Activated CD4-positive, alpha-beta T cell treated with anti-CD3 and anti-CD28 coated beads, Interleukin-2, amount 10 ng/mL, durations not matched to agents 7 days and 5 days (primary cell): ENCODE data around the gene CNTROB. TPM values are rescaled to one million over a fixed set of nuclear protein-coding genes. Genes with fewer than 3 reads are reported as not detected.
"Not testable (repeated sequence)": the region's sequence is repeated elsewhere in the genome, so short reads cannot be mapped to it uniquely, and the experiment has no call there.

Experiments
- CTCF ChIA-PET: fragments of 350-600 bp; sonication (Branson Sonifier 250); formaldehyde crosslinking; loops from one replicate; lab custom pipeline; 2021; ENCODE audit warnings: antibody characterized with exemption; lab: Charles Lee
- POLR2A ChIA-PET: fragments of 350-600 bp; sonication (Branson Sonifier 250); formaldehyde crosslinking; loops from one replicate; lab custom pipeline; 2021; ENCODE audit warnings: antibody characterized with exemption; lab: Charles Lee
- DNase-seq: peaks from one replicate; pipeline ENCODE4 v3.0.0-alpha.2; 2020
- H3K27ac Mint-ChIP-seq: one replicate; pipeline ENCODE4 v1.8.0; 2021; ENCODE audit warnings: mild to moderate bottlenecking, moderate library complexity, mixed read lengths
- H3K27me3 Mint-ChIP-seq: one replicate; pipeline ENCODE4 v1.8.0; 2021; ENCODE audit warnings: mixed read lengths
- H3K36me3 Mint-ChIP-seq: one replicate; pipeline ENCODE4 v1.8.0; 2021; ENCODE audit warnings: low read depth, mixed read lengths
- H3K4me1 Mint-ChIP-seq: one replicate; pipeline ENCODE4 v1.8.0; 2021; ENCODE audit warnings: mixed read lengths
- H3K4me3 Mint-ChIP-seq: one replicate; pipeline ENCODE4 v1.8.0; 2021; ENCODE audit warnings: mild to moderate bottlenecking, moderate library complexity, mixed read lengths
- H3K9me3 Mint-ChIP-seq: one replicate; pipeline ENCODE4 v1.8.0; 2021; ENCODE audit warnings: mixed read lengths
- total RNA-seq, 2 experiments: library from RNA; stranded (reverse); gene quantifications; one replicate each; pipeline ENCODE4 v1.2.3, GENCODE V29; 2021

CNTROB gene
- total RNA-seq, 2 experiments from 2014 or later, result 74.3 to 77.4 TPM

DNA sequence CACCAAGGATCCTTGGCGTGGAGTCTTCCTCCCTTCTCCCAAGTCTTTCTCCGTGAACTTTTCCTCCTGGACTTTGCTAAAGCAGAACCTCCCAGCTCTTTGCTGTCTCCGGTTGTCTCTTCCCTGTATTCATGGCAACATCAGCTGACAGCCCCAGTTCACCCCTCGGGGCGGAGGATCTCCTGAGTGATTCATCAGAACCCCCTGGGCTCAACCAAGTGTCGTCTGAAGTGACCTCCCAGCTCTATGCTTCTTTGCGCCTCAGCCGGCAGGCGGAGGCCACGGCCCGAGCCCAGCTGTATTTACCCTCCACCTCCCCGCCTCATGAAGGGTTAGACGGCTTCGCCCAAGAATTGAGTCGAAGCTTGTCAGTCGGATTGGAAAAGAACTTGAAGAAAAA is 943 bp downstream of the CNTROB start:
- H3K4me1 Mint-ChIP-seq, result peaks cover 57% of the 10 kb centered on the region
- POLR2A ChIA-PET, result no interaction called here
- no peaks in the 10 kb centered on the region for H3K27me3 Mint-ChIP-seq
- H3K27ac Mint-ChIP-seq, result peak overlapping the region; percentile 96
- peak; percentile 21 for DNase-seq
- CTCF ChIA-PET, result interaction anchor here (0.9 to 3.2 kb wide), 15 partner anchors 9 to 245 kb away, joined by 3 to 17 read pairs (median 5); partner anchors contain the start of genes RNF227 and TP53
- H3K9me3 Mint-ChIP-seq, result no peaks in the 10 kb centered on the region
- H3K36me3 Mint-ChIP-seq, result peaks cover 45% of the 10 kb centered on the region
- peak overlapping the region; percentile 94 for H3K4me3 Mint-ChIP-seq

GRCh38 chr17:7935859-7936258 is 3.9 kb downstream of the CNTROB start:
- Mint-ChIP-seq H3K27me3 (no peaks in the 10 kb centered on the region), H3K27ac (no peak overlapping the region), H3K36me3 (peaks cover 55% of the 10 kb centered on the region), H3K9me3 (no peaks in the 10 kb centered on the region), H3K4me3 (no peak overlapping the region), H3K4me1 (peaks cover 46% of the 10 kb centered on the region)
- no peak for DNase-seq
- ChIA-PET POLR2A (no interaction called here), CTCF (interaction anchor here (1.0 to 1.9 kb wide), 4 partner anchors 10 to 79 kb away, joined by 3 to 6 read pairs (median 4); partner anchors contain the start of gene NAA38)

- ChIA-PET CTCF (interaction anchor here (1.2 kb wide), 2 partner anchors 8 to 13 kb away, joined by 3 to 4 read pairs; partner anchors contain the start of genes CNTROB and TRAPPC1), POLR2A (no interaction called here)
- Mint-ChIP-seq H3K4me3 (no peak overlapping the region), H3K27me3 (no peaks in the 10 kb centered on the region), H3K4me1 (peaks cover 16% of the 10 kb centered on the region), H3K27ac (no peak overlapping the region), H3K36me3 (peaks cover 69% of the 10 kb centered on the region), H3K9me3 (no peaks in the 10 kb centered on the region)
- no peak for DNase-seq
Observed at GRCh38 chr17:7940034-7940433, 8.0 kb downstream of the CNTROB start.

DNA sequence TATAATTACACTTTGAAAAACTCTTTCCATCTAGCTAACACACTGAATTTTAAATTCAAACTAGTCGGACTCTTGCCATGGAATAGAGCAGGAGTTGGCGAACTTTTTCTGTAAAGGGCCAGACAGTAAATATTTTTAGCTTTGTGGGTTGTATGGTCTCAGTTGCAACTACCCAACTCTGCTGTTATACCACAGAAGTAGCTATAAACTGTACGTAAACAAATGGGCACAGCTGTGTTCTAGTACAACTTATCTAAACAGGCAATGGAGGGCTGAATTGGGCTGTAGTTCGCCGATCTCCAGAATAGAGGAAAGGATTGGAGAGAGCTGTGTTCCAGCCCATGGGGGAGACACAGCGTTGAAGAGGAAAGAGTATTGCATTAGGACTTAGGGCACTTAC is 8.7 kb downstream of the CNTROB start:
- no peak overlapping the region for H3K27ac Mint-ChIP-seq
- ChIA-PET POLR2A (no interaction called here), CTCF (interaction anchor here (0.9 to 1.2 kb wide), 2 partner anchors 10 to 13 kb away, joined by 3 read pairs; no protein-coding TSS in a partner anchor)
- H3K27me3 Mint-ChIP-seq, result no peaks in the 10 kb centered on the region
- peaks cover 12% of the 10 kb centered on the region for H3K4me1 Mint-ChIP-seq
- peaks cover 69% of the 10 kb centered on the region for H3K36me3 Mint-ChIP-seq
- no peaks in the 10 kb centered on the region for H3K9me3 Mint-ChIP-seq
- DNase-seq, result no peak
- H3K4me3 Mint-ChIP-seq, result no peak overlapping the region

- no peak overlapping the region for H3K27ac Mint-ChIP-seq
- no peaks in the 10 kb centered on the region for H3K9me3 Mint-ChIP-seq
- no peak for DNase-seq
- no peaks in the 10 kb centered on the region for H3K27me3 Mint-ChIP-seq
- H3K4me3 Mint-ChIP-seq, result no peak overlapping the region
- ChIA-PET POLR2A (interaction anchor here (0.6 kb wide), 1 partner anchor 12 kb away, joined by 3 read pairs; the partner anchor contains the start of gene TRAPPC1), CTCF (interaction anchor here (0.6 to 1.3 kb wide), 3 partner anchors 11 to 36 kb away, joined by 3 read pairs; no protein-coding TSS in a partner anchor)
- H3K36me3 Mint-ChIP-seq, result peaks cover 66% of the 10 kb centered on the region
- peaks cover 5% of the 10 kb centered on the region for H3K4me1 Mint-ChIP-seq
Observed at GRCh38 chr17:7943291-7943690, 11.3 kb downstream of the CNTROB start.

- H3K4me3 Mint-ChIP-seq, result no peak overlapping the region
- H3K27me3 Mint-ChIP-seq, result no peaks in the 10 kb centered on the region
- DNase-seq, result no peak
- no peaks in the 10 kb centered on the region for H3K9me3 Mint-ChIP-seq
- ChIA-PET CTCF (interaction anchor here (0.8 to 2.3 kb wide), 7 partner anchors 10 to 182 kb away, joined by 3 to 17 read pairs (median 3); partner anchors contain the start of genes CNTROB and TRAPPC1), POLR2A (no interaction called here)
- peaks cover 4% of the 10 kb centered on the region for H3K4me1 Mint-ChIP-seq
- H3K36me3 Mint-ChIP-seq, result peaks cover 72% of the 10 kb centered on the region
- H3K27ac Mint-ChIP-seq, result peak overlapping the region; percentile 19
Observed at GRCh38 chr17:7944326-7944725, 12.3 kb downstream of the CNTROB start.

DNA sequence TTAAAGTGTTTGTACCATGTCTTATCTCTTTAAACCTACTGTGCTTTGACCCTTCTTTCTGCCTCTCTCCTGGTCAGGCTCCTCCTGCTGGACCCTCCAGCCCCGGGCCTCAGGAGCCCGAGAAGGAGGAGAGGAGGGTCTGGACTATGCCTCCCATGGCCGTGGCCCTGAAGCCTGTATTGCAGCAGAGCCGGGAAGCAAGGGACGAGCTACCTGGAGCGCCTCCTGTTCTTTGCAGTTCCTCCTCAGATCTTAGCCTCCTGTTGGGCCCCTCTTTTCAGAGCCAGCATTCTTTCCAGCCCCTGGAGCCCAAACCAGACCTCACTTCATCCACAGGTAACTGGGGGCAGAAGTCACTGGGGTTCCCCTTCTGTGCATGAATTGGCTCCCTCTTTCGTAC is 13.6 kb downstream of the CNTROB start:
- CTCF ChIA-PET, result interaction anchor here (0.8 to 2.3 kb wide), 5 partner anchors 8 to 38 kb away, joined by 3 to 17 read pairs (median 8); partner anchors contain the start of genes CNTROB and TRAPPC1
- Mint-ChIP-seq H3K4me1 (peaks cover 11% of the 10 kb centered on the region), H3K9me3 (no peaks in the 10 kb centered on the region), H3K27me3 (no peaks in the 10 kb centered on the region), H3K4me3 (no peak overlapping the region), H3K27ac (no peak overlapping the region), H3K36me3 (peaks cover 74% of the 10 kb centered on the region)
- POLR2A ChIA-PET, result no interaction called here
- DNase-seq, result no peak

DNA sequence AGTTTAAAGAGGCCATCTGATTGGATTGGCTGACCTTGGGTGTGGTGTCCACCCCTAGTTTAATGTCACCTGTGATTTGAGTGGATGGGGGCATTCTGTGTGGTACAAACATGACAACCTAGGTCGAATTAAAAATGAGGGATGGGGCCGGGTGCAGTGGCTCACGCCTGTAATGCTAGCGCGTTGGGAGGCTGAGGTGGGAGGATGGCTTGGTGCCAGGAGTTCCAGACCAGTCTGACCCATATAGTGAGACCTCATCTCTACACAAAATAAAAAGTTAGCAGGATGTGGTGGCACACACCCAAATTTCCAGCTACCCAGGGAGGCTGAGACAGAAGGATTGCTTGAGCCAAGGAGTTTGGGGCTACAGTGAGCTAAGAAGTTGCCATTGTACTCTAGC is 14.4 kb downstream of the CNTROB start:
- H3K4me1 Mint-ChIP-seq, result peaks cover 19% of the 10 kb centered on the region
- no peak for DNase-seq
- POLR2A ChIA-PET, result no interaction called here
- CTCF ChIA-PET, result interaction anchor here (1.3 to 2.2 kb wide), 4 partner anchors 10 to 37 kb away, joined by 3 to 8 read pairs (median 6); partner anchors contain the start of gene TRAPPC1
- no peaks in the 10 kb centered on the region for H3K9me3 Mint-ChIP-seq
- H3K36me3 Mint-ChIP-seq, result peaks cover 70% of the 10 kb centered on the region
- no peaks in the 10 kb centered on the region for H3K27me3 Mint-ChIP-seq
- no peak overlapping the region for H3K4me3 Mint-ChIP-seq
- peak overlapping the region; percentile 55 for H3K27ac Mint-ChIP-seq

DNA sequence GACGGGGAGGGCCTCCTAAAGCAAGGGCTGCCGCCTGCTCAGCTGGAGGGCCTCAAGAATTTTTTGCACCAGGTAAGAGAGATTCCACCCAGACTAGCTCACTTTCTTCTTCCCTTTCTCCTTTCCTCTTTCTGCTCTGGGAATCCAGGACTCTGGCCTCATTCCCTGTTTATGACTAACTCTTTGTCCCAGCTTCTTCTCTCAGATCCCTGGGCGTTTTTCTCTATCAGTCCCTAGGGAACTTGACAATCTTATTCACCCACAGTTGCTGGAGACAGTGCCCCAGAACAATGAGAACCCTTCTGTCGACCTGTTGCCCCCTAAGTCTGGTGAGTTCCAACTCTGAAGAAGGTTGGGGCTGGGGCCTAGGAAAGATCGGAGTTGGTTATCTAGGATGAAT is 15.6 kb downstream of the CNTROB start:
- ChIA-PET POLR2A (no interaction called here), CTCF (interaction anchor here (1.3 to 2.1 kb wide), 3 partner anchors 11 to 16 kb away, joined by 3 to 8 read pairs (median 5); partner anchors contain the start of gene TRAPPC1)
- Mint-ChIP-seq H3K4me1 (peaks cover 27% of the 10 kb centered on the region), H3K4me3 (no peak overlapping the region), H3K9me3 (no peaks in the 10 kb centered on the region), H3K27ac (no peak overlapping the region), H3K36me3 (peaks cover 68% of the 10 kb centered on the region), H3K27me3 (no peaks in the 10 kb centered on the region)
- no peak for DNase-seq

DNA sequence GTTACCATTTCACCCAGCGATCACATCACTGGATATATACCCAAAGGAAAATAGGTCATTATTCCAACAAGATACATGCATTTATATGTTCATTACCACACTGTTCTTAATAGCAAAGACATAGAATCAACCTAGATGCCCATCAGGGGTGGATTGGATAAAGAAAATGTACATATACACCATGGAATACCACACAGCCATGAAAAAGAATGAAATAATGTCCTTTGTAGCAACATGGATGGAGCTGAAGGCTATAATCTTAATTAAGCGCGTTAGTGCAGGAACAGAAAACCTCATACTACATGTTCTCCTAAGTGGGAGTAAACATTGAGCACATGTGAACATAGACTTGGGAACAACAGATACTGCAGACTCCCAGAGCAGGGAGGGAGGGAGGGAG is 18.6 kb downstream of the CNTROB start:
- CTCF ChIA-PET, result interaction anchor here (0.6 kb wide), 1 partner anchor 34 kb away, joined by 3 read pairs; no protein-coding TSS in a partner anchor

GRCh38 chr17:7951143-7951792 is 19.3 kb downstream of the CNTROB start:
- peaks cover 29% of the 10 kb centered on the region for H3K4me1 Mint-ChIP-seq
- peak overlapping the region; percentile 11 for H3K4me3 Mint-ChIP-seq
- ChIA-PET CTCF (no interaction called here), POLR2A (no interaction called here)
- no peaks in the 10 kb centered on the region for H3K27me3 Mint-ChIP-seq
- peaks cover 41% of the 10 kb centered on the region for H3K36me3 Mint-ChIP-seq
- no peaks in the 10 kb centered on the region for H3K9me3 Mint-ChIP-seq
- DNase-seq, result peak; percentile 70
- peak overlapping the region; percentile 92 for H3K27ac Mint-ChIP-seq

More for the DNA sequence above, 18.6 kb downstream of the CNTROB start:
- H3K36me3 Mint-ChIP-seq, result peaks cover 43% of the 10 kb centered on the region
- H3K27ac Mint-ChIP-seq, result peak overlapping the region; percentile 55
- no peaks in the 10 kb centered on the region for H3K27me3 Mint-ChIP-seq
- H3K4me1 Mint-ChIP-seq, result peaks cover 29% of the 10 kb centered on the region
- POLR2A ChIA-PET, result no interaction called here
- no peaks in the 10 kb centered on the region for H3K9me3 Mint-ChIP-seq
- no peak overlapping the region for H3K4me3 Mint-ChIP-seq
- no peak for DNase-seq

GRCh38 chr17:7953266-7953665 is 21.3 kb downstream of the CNTROB start:
- peak overlapping the region; percentile 3 for H3K27ac Mint-ChIP-seq
- H3K36me3 Mint-ChIP-seq, result peaks cover 27% of the 10 kb centered on the region
- DNase-seq, POLR2A ChIA-PET, H3K9me3 Mint-ChIP-seq, H3K27me3 Mint-ChIP-seq, H3K4me3 Mint-ChIP-seq: not testable (repeated sequence)
- H3K4me1 Mint-ChIP-seq, result peaks cover 26% of the 10 kb centered on the region
- CTCF ChIA-PET, result interaction anchor here (0.6 to 1.9 kb wide), 6 partner anchors 8 to 422 kb away, joined by 3 to 8 read pairs (median 4); partner anchors contain the start of gene CNTROB
